Pancreas (tissue), 10 donors: ENCODE measurements around the gene LAMA2. TPM values are rescaled to one million over a fixed set of nuclear protein-coding genes. Genes with fewer than 3 reads are reported as not detected.
A peak's percentile ranks its signal among the peaks of the same experiment; 100 is the strongest.

Experiments
- ATAC-seq, 4 donors: fragments of 200-7000 bp; cut with Tn5 transposase; one replicate each; pipeline versions ENCODE4 v1.8.0 to v1.9.1; 2020; ENCODE audit warnings: mild to moderate bottlenecking in 4 of 4, moderate library complexity in 4 of 4
- DNase-seq, 6 donors: peaks; one replicate each; pipeline ENCODE4 v3.0.0-alpha.2; 2020
- FAIRE-seq: peaks from 2 replicates; lab custom pipeline; 2012; peaks lifted over from hg19 to GRCh38; lab: Jason Lieb, UNC
- H3K27ac ChIP-seq, 4 donors: fragments of 200-600 bp; sonication (generic); 1 replicate in 3 of 4; 2 replicates in 1 of 4; pipeline versions ENCODE4 v1.5.0 to v1.8.0; 2020
- H3K27me3 ChIP-seq, 4 donors: fragments of 200-600 bp; one replicate each; pipeline ENCODE4 v1.8.0; 2021
- H3K36me3 ChIP-seq, 3 donors: fragments of 200-600 bp; sonication (generic) in 1 of 3; one replicate each; pipeline versions ENCODE4 v1.5.0 to v1.8.0; 2020 to 2021
- H3K4me1 ChIP-seq, 3 donors: fragments of 200-600 bp; one replicate each; pipeline ENCODE4 v1.8.0; 2021
- H3K4me3 ChIP-seq, 4 donors: fragments of 200-600 bp; sonication (generic) in 2 of 4; one replicate each; pipeline versions ENCODE4 v1.5.0 to v1.8.0; 2020 to 2021
- H3K9me3 ChIP-seq, 4 donors: fragments of 200-600 bp; one replicate each; pipeline ENCODE4 v1.8.0; 2021
- CTCF ChIP-seq, 4 donors: fragments of 200-600 bp; sonication (generic) in 3 of 4; IDR thresholded peaks; one replicate each; pipeline versions ENCODE4 v1.5.0 to v1.8.0; 2021; ENCODE audit warnings: antibody characterized with exemption in 4 of 4
- WGBS, 2 donors: extraction: QIAGEN DNeasy Blood & Tissue Kit; methylation state at CpG; one replicate each; pipeline ENCODE4 v1.1.7; 2013; 5-methylcytosine and 5-hydroxymethylcytosine counted together
- intact Hi-C, 3 donors: fragments of 100-400 bp; cut with DNase I; formaldehyde crosslinking; loops; one replicate each; pipeline versions ENCODE4 v1.11.1 to v1.14.2; 2022
- polyA plus RNA-seq, 2 donors: library from polyadenylated mRNA; stranded (reverse); fragments of 200-250 nt; gene quantifications; one replicate each; pipeline ENCODE4 v1.2.3, GENCODE V29; 2013
- total RNA-seq, 6 donors: library from RNA; stranded (reverse); fragmentation: NEBNext Ultra II Directional in 4 of 6; extraction: Animal tissue kit (Norgen Biotek cat#: 25700) in 4 of 6; gene quantifications; one replicate each; pipeline versions ENCODE4 v1.2.1 to v1.2.4, GENCODE V29; 2021 to 2023
- donor health status: healthy with polysubstance abuse.
- donor health status: DM: no; HTN: no; CAD: no; lungs with moderate emphysema.
- donor health status: DM: no; HTN: no; CAD: no.
- donor health status: control.
- donor health status: control.
- donor health status: Bipolar disorder and iron deficiency.
- donor health status: DM: yes; HTN: yes; CAD: no.
- donor health status: DM: no; HTN: no; CAD: no.
- donor health status: DM: no; HTN: no; CAD: no.
- donor health status: DM: yes; HTN: yes; CAD: no.

Gene LAMA2
- total and polyA plus RNA-seq, 8 donors, result 1.2 to 26.2 (median 6.2) TPM

DNA sequence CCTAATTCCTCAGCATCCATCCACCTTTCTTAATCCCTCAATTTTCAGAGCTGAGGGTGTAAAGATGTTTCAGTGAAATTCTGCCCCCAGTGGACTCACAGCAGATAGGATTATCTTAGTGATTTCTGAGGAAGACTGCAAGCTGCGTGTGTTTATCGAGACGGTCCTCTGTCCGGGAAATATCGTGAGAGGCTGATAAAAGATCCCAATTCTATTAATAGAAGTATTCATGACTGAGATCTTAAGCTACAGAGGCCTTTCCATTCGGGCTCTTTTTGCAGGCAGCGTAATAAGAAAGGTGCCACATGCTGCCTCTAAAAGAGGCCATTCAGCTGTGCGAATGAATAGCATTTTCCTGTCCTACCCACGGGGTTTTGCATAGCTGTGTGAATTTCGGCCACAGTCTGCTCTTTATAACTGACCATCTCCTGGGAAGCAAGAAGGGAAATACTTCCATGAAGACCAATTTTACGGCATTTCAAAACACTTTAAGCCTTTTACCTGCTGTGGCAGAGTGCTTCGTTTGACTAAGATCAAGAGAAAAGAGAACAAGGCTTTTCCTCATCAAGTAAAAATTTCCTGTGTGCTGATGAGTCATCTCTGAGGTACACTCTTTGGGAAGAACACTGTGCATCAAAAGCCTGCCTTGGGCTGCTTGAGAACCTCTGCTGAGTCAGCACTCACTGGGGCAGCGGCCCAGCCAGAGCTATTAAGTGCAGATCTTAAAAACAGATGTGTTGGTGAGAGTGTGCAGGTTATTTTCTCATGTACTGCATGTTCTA lies 618.2 kb downstream of the LAMA2 start:
- no peak for FAIRE-seq
- Histone ChIP-seq H3K27me3 (no peaks in the 10 kb centered on the region), H3K4me3 (no peak overlapping the region), H3K36me3 (no peaks in the 10 kb centered on the region), H3K27ac (peak overlapping the region in 1 of 4 donors; percentile 36), H3K4me1 (peaks cover 0 to 16% (median 0%) of the 10 kb centered on the region in 3 donors), H3K9me3 (no peaks in the 10 kb centered on the region)
- 68 to 72% methylated on average over 13 of the region's 13 CpGs for WGBS, 2 donors
- intact Hi-C loops, result loop anchor here in 2 of 3 donors (10.0 kb wide), 2 partner anchors 64 to 74 kb away; no protein-coding TSS in a partner anchor
- TF ChIP-seq CTCF (IDR thresholded peaks at IDR 0.05), result peak in 1 of 4 donors; percentile 8
- peak in 1 of 6 donors; percentile 26 for DNase-seq
- peak in 3 of 4 donors; percentile 52 to 76 (median 70) for ATAC-seq

- no peak for TF ChIP-seq CTCF (IDR thresholded peaks at IDR 0.05)
- Histone ChIP-seq H3K9me3 (no peaks in the 10 kb centered on the region), H3K27me3 (no peaks in the 10 kb centered on the region), H3K36me3 (no peaks in the 10 kb centered on the region), H3K27ac (no peak overlapping the region), H3K4me1 (peaks cover 0 to 16% (median 0%) of the 10 kb centered on the region in 3 donors), H3K4me3 (no peak overlapping the region)
- WGBS, 2 donors, result 73 to 75% methylated on average over 6 of the region's 6 CpGs
- intact Hi-C loops, result loop anchor here in 2 of 3 donors (10.0 kb wide), 2 partner anchors 63 to 73 kb away; no protein-coding TSS in a partner anchor
- DNase-seq, result no peak
- no peak for FAIRE-seq
- ATAC-seq, result no peak
These were observed 619.1 kb downstream of the LAMA2 start for GRCh38 chr6:129501740-129502660.

DNA sequence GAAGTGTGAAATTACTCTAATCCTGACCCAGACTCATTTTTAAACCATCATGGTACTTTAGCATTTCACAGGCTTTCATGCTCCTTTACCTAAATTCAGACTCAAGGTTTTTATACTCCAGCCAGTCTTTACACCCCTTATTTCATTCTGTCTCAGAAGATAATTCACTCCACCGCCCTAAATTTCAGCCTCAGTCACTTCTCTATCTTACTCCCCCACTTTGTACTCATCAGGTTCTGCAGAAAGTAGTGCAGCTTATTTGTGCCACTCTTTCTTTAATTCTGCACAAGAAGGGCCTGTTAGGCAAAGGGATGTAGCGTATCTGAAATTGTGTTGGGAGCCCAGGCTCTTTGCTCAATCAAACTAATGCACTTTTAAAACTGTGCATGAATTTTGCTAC lies 621.5 kb downstream of the LAMA2 start:
- WGBS, 2 donors, result 91 to 92% methylated on average over 2 of the region's 2 CpGs
- intact Hi-C loops, result loop anchor here in 2 of 3 donors (10.0 kb wide), 2 partner anchors 60 to 70 kb away; no protein-coding TSS in a partner anchor
- Histone ChIP-seq H3K27ac (no peak overlapping the region), H3K27me3 (no peaks in the 10 kb centered on the region), H3K36me3 (no peaks in the 10 kb centered on the region), H3K4me1 (peaks cover 0 to 11% (median 0%) of the 10 kb centered on the region in 3 donors), H3K9me3 (no peaks in the 10 kb centered on the region), H3K4me3 (no peak overlapping the region)
- no peak for FAIRE-seq
- no peak for TF ChIP-seq CTCF (IDR thresholded peaks at IDR 0.05)
- no peak for ATAC-seq
- no peak for DNase-seq

GRCh38 chr6:129507059-129507807 lies 624.3 kb downstream of the LAMA2 start:
- no peak overlapping the region for H3K4me3 ChIP-seq
- WGBS, 2 donors, result 35 to 40% methylated on average over 5 of the region's 5 CpGs
- ATAC-seq, result peak; percentile 56 to 84 (median 73)
- H3K36me3 ChIP-seq, result no peaks in the 10 kb centered on the region
- H3K27ac ChIP-seq, result peak overlapping the region in 1 of 4 donors; percentile 16
- H3K9me3 ChIP-seq, result no peaks in the 10 kb centered on the region
- no peaks in the 10 kb centered on the region for H3K27me3 ChIP-seq
- FAIRE-seq, result no peak
- no peak for DNase-seq
- peaks cover 0 to 3% (median 0%) of the 10 kb centered on the region in 3 donors for H3K4me1 ChIP-seq
- TF ChIP-seq CTCF (IDR thresholded peaks at IDR 0.05), result no peak
- intact Hi-C loops, result loop anchor here in 2 of 3 donors (10.0 kb wide), 2 partner anchors 58 to 68 kb away; no protein-coding TSS in a partner anchor
